Fibroblast of skin of abdomen (primary cell): ENCODE measurements around the gene CAPG.
"Not testable (repeated sequence)": the region's sequence is repeated elsewhere in the genome, so short reads cannot be mapped to it uniquely, and the experiment has no call there.

Source experiments
- DNase-seq: peaks from one replicate; pipeline ENCODE4 v3.0.0-alpha.2; 2013

CAPG gene

DNA sequence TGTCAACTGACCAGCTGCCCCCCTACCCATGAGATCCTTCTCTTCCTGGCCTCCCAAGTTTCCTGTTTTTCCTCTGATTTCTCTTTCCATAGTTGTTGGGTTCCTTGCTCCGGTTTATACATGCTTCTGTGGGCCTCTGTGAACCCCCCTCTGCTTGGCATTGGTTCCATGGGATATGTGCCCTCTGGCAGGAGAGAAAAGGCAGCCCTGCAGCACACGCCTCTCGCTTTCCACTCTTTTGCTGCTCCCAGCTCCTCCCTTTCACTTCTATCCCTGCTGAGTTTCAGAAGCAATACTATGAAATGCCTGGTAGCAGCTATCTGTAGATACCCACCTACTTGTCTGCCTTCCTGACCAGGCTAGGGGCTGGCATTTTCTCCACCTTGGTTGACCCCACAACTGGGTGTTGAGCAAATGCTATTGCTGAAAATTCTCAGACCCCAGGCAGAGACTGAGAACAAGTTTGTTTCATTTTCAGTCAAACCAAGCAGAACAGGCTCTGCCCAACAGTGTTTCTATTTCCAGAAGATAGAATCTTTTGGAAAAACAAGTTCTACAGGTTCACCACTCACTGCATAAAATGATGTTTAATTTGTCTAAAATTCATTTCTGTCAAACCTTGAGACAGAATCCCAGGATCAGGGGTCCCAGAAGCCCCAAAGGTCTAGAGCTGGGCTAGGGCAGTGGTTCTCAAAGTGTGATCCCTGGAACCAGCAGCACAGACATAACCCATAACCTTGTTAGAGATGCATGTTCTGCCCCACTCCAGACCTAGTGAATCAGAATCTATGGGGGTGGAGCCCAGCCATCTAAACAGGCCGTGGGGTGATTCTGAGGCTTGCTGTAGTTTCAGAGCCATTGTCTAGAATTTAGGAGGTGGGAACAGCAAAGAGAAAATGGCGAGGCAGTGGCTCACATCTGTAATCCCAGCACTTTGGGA, 13.4 kb downstream of the CAPG start:
- no peak for DNase-seq

DNA sequence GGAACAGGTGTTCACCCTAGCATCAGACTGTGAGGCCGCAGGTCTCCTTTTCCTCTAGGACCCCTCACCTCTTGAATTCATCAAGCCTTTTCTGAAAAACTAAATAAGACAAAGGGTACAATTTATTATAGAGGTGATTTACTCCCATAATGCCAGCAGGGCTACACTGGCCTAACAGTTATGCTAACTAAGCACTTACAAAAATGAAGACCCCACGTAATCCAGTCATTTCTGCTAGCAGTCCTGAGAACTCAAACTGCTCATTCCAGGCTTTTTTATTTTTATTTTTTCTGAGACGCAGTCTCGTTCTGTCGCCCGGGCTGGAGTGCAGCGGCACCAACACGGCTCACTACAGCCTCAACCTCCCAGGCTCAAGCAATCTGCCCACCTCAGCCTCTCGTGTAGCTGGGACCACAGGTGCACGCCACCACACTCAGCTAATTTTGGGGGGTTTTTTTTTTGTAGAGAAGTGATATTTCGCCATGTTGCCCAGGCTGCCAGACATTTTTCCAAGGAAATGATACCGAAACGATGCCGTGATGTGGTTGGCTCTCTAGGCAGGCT, 14.2 kb downstream of the CAPG start:
- no peak for DNase-seq

DNA sequence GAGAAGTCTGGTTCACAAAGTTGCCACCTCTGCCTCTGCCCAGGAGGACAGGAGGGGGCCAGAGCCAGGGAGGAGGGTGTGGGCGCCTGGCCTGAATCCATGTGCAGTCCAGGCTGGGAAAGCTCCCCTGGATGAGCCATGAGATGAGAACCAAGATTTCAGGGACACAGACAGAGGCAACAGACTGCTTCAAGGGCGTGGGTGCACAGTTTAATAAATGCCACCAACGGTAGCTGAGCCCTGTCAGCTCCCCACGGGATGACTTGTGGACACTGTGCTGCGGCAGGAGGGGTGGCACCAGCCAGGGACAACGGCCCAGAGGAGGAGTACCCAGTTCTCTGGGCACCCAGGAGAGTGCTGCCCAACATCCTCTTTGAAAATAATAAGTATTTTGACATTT, 15.2 kb downstream of the CAPG start:
- DNase-seq: no peak

DNA sequence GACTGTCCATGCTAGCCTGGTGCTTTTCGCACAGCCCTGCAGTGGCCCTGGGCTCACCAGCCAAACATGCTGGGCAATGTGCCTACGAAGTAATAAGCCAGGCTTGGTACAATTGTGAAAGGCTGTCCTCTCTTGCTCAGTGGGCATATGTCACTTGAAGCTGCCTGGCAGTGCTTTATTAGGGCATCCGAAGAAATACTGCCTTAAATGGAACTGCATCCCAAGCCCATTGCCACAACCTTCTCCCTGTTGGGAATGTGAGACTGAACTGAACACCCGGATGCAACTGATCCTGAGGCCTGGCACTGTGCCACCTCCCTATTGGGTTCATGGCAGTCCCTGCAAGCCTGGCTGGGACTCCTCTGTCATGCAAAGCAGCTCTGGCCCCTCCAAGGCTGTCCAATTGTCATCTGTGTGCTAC, 15.9 kb downstream of the CAPG start:
- DNase-seq: no peak

DNA sequence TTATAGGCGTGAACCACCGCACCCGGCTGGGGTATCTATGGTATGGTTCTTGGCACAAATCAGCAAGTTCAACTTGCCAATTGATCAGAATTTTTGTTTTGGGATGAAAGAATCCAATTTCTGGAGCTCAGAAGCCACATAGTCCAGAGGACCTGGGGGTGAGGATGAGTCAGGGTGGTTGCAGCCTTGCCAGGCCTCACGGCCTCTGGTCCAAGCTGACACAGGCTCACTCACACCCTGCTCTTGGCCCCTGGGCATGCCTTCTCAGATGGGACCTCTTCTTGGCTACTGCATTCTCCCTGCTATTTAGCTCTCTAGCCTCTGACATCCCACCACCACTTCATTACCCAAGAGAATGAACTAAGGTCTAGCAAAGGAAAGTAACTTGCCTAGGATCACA, 16.3 kb downstream of the CAPG start:
- DNase-seq: no peak

DNA sequence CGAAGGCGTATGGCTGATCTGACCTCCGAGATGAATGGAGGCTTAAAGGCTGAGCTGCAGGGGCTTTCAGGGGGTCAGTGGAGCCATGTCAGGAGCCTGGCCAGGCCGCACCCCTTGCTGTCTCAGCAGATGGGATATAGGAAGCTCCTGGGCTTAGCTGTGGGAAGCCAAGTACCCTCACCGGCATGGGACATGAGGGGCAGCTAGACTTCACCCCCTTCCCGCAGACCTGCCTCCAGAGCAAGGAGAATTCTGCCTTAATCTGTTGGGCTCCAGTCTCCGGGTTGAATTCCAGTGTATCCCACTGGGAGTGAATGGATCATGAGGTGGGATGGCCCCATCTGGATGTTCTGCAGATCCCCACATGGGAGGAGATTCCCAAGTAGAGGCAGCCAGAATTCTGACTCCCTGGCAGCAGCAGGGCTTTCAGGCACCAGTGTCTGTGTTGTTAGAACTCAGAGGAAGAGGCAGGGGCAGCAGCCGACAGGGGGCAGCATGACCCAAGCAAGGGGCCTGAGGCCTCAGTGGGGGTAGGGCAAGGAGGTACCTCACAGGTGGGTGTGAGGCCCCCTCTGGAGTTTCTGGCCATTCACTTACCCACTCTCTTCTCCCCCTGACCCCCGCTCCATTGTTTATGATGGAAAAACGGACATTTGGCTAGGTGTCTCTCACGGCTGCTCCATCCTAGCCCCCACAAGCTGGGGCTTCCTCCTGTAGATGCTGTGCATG, 19.1 kb downstream of the CAPG start:
- no peak for DNase-seq

DNA sequence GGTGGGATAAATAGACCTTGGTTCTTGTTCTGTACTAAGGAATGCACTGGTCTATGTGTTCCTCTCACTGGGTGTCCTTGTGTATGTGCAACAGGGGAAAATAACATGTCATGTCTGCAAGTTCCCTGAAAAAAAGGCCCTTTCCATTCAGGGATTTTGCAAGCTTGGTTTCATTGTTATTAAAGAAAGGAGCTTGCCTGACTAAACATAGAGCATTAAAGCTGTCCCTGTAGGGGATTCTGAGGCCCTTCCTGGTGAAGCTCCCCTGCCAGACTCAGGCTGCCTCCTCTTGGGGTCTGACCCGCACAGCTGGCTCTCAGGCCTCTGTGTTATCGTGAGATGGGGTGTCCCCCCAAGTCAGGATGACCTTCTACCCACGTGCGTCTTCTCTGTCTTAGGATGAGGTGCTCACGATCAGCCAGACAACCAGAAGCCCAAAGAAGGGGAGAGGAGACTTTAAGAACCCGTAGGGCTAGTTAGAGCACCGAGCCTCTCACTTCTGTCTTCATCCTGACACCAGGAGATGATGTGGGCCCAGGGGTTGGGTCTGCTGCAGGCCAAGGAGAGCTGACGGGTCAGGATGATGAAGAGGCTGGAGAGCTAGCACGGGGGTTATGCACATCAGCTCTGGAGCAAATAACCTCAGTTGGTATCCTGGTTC, 21.2 kb downstream of the CAPG start:
- no peak for DNase-seq

DNA sequence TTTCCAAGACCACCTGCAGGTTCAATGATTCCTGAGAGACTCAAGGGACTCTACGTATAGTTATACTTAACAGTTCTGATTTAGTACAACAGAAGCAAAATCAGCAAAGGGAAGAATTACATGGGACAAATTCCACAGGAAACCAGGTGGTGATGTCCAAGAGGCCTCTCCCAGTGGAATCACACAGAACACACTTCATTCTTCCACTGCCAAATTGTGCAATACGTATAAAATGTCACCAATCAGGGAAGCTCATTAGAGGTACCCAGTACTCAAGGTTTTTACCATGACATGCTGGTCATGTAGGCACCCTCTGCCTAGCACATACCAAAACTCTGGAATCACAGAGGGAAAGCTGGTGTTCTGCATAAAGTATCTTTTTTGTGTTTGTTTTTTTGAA, 22.4 kb downstream of the CAPG start:
- no peak for DNase-seq

DNA sequence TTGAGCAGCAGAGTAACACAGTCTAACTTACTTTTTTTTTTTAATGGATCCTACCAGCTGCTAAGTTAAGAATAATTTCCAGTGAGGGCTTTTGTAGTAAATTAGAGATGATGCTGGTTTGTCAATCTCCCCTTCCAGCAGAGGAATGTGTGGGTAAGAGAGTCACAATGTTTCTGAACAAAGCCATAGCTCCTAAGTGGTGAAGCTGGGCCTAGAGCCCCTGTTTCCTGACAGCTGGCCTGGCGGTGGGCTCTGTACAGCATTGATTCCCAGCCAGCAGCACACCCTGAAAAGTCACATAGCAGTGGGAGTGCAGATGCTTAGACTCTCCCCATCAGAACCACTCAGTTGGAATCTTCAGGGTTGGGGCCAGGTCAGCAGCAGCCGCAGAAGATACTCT, 24.4 kb downstream of the CAPG start:
- DNase-seq: no peak

DNA sequence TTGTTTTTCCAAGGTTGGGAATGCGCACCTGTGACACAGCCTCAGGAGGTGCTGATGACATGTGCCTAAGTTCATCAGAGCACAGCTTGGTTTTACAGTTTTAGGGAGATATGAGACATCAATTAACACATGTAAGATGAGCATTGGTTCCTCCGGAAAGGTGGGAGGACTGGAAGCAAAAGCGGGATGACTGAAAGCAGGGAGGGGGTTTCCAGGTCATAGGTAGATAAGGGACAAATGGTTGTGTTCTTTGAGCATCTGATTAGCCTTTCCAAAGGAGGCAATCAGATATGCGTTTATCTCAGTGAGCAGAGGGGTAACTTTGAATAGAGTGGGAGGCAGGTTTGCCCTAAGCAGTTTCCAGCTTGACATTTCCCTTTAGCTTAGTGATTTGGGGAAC, 26.3 kb downstream of the CAPG start:
- DNase-seq: no peak

DNA sequence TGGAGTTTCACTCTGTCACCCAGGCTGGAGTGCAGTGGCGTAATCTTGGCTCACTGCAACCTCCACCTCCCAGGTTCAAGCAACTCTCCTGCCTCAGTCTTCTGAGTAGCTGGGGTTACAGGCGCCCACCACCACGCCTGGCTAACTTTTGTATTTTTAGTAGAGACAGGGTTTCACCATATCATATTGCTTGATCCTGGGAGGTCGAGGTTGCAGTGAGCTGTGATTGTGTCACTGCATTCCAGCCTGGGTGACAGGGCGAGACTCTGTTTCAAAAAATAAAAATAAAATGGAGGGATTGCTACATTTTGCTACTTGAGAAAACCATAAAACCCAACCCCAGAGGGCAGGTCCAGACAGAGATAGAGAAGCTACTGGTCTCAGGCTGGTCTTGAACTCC, 27.0 kb downstream of the CAPG start:
- not testable (repeated sequence) for DNase-seq

DNA sequence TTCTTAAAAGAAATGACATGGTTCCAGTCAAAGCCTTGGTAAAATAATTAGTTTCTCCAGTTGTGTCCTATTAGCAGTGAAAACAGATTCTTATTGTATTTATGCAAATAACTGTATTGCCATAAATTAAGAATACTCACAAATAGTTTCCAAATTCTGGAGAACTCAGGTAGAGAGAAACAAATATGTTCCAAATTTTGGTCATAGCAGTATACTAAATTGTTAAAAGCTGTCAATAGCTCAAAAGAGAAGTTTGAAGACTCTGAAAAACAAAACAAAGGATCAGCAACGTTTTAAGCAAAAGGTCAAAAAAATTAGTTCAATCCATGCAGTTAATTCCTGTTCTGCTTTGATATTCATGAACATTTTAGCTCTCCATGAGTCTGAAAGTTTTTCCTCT, 30.1 kb downstream of the CAPG start:
- DNase-seq: no peak

DNA sequence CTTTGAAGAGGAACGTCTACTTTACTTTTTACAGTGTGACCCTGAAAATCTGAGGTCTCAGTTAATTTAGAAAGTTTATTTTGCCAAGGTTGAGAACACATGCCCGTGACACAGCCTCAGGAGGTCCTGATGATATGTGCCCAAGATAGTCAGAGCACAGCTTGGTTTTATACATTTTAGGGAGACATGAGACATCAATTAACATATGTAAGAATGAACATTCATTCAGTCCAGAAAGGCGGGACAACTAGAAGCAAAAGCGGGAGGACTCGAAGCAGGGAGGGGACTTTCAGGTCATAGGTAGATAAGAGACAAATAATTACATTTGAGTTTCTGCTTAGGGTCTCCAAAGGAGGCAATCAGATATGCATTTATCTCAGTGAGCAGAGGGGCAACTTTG, 31.9 kb downstream of the CAPG start:
- no peak for DNase-seq

DNA sequence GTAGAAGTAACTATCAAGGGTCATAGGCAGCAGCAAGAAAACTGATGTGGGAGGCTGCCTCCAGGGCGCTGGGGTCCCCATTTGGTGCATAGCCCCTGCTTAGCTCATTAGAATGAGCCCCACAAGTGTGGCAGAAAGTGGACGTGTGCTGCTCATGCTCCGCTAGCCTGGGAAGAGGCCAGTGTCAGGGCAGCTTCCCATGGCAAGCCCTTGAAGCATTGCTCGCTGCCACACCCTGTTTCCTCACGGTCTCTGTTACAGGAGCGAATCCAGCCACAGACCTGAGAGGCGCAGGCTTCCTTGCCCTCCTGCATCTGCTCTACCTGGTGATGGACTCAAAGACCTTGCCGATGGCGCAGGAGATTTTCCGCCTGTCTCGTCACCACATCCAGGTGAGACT, 33.1 kb downstream of the CAPG start:
- DNase-seq: no peak

DNA sequence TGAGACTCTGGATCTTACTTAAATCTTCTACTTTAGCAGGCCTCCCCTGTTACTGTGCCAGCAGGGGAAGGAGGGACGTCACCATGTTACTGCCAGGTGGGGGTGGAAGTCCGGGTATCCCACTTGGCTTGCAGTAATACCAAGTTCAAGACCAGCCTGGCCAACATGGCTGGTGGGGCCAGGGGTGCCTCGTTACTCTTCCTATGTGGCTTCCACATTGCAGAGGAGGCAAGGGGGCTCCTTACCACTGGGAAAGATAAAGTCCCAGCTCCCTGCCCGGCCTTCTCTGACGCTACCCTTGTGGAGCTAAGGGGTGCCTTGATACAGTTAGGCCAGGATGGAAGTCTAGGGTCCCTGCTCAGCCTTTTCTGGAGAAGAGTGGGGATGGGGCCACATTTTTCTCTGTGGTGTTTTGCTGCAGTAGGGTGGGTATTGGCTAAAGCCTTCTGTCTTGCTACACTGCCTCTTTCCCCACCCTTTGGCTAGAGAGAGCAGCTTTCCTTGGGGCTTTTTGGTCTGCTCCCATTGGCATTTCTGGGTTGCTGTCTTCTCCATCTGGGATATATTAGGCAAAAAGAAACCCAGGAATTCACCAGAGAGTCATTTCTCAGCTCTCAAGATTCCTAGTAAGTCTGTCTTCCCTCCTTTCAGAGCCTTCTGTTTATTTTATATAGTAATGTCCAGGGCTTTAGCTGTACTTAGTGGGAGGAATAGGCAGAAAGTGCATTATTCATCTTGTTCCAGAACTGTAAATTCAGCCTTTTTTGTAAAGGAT, 33.7 kb downstream of the CAPG start:
- DNase-seq: peak; percentile 66

DNA sequence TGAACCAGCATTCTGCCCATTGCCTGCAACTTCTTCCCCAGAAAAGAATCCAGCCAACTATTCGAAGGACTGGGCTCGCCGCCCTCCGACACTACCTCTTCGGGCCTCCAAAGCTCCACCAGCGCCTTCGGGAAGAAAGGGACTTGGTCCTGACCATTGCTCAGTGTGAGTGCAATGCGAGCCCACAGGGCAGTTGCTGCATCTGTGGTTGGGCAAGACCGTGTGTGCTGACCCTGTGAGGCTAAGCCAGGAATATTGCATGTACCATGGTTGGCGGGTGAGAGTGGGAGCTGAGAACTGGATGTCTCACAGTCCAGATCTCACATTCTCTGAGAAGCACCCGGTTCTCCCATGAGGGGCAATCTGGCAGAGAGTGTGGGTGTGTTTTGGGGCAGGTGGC, 39.1 kb downstream of the CAPG start:
- DNase-seq: no peak

DNA sequence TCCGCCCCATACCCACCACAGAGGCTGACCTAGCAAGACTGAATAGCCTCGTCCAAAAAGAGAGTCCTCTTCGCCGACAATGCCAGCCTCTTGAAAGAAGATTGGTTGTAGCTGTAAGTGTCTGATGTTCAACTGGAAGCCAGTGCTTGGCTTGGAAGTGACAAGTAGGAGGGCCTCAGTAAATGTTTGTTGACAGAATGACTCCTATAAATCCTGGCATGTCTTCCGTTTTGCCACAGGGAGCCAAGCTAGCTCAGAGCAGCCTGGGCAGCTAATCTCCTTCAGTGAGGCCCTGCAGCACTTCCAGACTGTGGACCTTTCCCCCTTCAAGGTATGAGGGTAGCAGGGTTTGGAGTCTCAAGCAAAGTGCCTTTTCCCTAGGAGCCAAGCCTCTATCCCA, 40.7 kb downstream of the CAPG start:
- DNase-seq: no peak

DNA sequence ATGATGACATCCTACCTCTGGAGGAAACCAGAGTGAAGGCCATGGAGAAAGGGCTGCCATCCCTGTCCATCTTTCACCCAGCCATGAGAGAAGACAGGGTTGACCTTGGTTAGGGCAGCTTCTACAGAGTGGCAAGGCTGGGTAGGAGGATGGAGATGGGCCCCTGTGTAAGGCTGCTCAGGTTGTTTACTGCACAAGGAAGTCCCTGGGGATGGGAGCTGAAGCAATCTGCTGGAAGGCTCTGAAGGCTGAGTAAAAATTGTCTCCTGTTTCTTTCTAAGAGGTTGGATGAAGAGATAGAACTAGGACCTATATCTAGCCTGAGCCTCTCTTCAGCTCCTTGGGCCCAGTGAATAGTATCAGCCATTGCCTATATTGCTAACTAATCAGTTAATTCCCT, 41.2 kb downstream of the CAPG start:
- DNase-seq: no peak

DNA sequence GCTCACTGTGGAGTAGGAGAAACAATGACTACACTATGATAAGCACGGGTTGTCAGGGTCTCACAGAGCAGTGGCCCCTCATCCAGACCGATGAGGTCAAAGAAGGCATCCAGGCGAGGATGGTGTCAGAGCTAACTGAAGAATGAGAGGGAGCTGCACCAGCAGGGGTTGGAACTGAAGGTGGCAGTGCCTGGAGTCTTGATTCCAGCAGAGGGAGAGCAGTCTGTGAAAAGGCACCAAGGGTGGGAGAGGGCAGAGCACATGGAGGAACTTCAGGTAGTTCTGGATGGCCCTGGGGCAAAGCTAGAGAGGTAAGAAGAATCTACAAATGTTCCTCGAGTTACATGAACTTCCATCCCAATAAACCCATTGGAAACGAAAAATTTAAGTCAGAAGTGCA, 43.0 kb downstream of the CAPG start:
- no peak for DNase-seq

DNA sequence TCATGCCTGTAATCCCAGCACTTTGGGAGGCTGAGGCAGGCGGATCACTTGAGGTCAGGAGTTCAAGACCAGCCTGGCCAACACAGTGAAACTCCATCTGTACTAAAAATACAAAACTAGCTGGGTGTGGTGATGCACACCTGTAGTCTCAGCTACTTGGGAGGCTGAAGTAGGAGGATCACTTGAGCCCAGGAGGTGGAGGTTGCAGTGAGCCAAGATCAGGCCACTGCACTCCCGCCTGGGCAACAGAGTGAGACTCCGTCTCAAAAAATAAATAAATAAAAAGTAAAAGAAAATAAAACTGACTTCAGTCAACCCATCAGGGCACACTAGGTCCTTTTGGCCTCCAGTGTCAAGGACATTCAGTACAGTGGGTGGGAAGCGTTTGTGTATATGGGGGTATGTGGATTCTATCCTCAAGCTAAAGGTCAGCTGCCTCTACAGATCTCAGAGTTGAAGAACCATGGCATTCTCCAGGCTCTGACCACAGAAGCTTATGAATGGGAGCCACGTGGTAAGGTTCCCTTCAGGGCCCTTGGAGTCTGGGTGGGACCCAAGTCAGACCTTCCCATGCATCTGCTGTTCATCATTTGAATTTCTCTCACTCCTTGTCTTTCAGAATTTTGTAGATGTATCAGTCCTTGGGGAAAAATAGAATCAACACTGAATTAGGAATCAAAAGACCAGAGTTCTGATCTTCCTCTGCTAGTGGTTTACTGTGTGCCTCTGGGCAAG, 47.3 kb downstream of the CAPG start:
- DNase-seq: not testable (repeated sequence)

DNA sequence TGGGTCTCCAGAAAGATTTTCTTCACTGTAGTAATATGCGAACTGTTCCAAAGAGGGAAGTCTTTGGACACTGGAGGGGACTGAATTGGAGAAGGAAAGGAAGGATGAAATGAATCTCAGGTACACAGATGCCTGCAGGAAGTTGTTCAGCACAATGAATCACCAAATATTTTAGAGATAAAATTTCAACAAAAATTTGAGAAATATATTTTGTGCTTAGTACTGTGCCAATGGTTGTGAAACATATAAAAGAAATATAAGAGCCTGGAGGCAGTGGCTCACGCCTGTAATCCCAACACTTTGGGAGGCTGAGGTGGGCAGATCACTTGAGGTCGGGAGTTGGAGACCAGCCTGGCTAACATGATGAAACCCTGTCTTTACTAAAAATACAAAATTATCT, 52.4 kb downstream of the CAPG start:
- no peak for DNase-seq

DNA sequence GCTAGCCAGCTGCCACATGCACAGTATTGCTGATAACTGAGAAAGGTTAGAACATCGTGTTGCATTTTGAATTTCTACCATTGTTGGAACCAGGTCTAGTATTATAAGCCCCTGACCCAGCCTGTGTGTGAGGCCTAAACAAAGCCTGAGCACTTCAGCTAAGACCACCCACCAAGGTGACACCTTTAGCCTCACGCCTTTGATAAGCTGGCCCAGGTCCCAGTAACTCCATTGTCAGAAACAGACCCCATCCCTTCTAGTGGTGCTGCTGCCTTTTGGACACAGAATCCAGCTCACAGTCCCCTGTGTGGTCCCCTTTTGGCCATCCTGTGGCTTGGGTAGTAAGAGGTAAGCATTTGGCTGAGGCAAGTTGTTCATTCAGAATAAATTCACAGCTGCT, 54.0 kb downstream of the CAPG start:
- DNase-seq: no peak
